H9 (cell line): ENCODE results near the gene DENND1A. TPM values are rescaled to one million over a fixed set of nuclear protein-coding genes. Genes with fewer than 3 reads are reported as not detected.

Experiments used
- DNase-seq: peaks from one replicate; pipeline ENCODE4 v3.0.0-alpha.2; 2017
- H2AFZ ChIP-seq: one replicate; pipeline ENCODE4 v1.6.1; 2013; ENCODE audit warnings: mild to moderate bottlenecking, low read length, control low read depth, moderate library complexity
- H2AK5ac ChIP-seq: 2 replicates; pipeline ENCODE4 v1.6.1; 2013; ENCODE audit warnings: low read length, control low read depth, mixed read lengths; ENCODE audit not compliant: insufficient read length
- H2BK120ac ChIP-seq: one replicate; pipeline ENCODE4 v1.6.1; 2013; ENCODE audit warnings: low read depth, mild to moderate bottlenecking, low read length, control low read depth, inconsistent platforms; ENCODE audit not compliant: poor library complexity, severe bottlenecking
- H2BK12ac ChIP-seq: 2 replicates; pipeline ENCODE4 v1.6.1; 2013; ENCODE audit warnings: low read length, control low read depth, mixed read lengths, low read depth; ENCODE audit not compliant: insufficient read length
- H2BK15ac ChIP-seq: 2 replicates; pipeline ENCODE4 v1.6.1; 2013; ENCODE audit warnings: low read depth, low read length, control low read depth
- H2BK20ac ChIP-seq: one replicate; pipeline ENCODE4 v1.6.1; 2013; ENCODE audit warnings: low read depth, mild to moderate bottlenecking, low read length, control low read depth, inconsistent platforms; ENCODE audit not compliant: poor library complexity, severe bottlenecking
- H2BK5ac ChIP-seq: 2 replicates; pipeline ENCODE4 v1.6.1; 2013; ENCODE audit warnings: low read length, control low read depth, mixed read lengths; ENCODE audit not compliant: insufficient read length
- H3K14ac ChIP-seq: 2 replicates; pipeline ENCODE4 v1.6.1; 2013; ENCODE audit warnings: low read length, control low read depth; ENCODE audit not compliant: insufficient read depth
- H3K18ac ChIP-seq: 2 replicates; pipeline ENCODE4 v1.6.1; 2013; ENCODE audit warnings: low read depth, mild to moderate bottlenecking, mixed read lengths, low read length, control low read depth; ENCODE audit not compliant: insufficient read length
- H3K23ac ChIP-seq: 2 replicates; pipeline ENCODE4 v1.6.1; 2013; ENCODE audit warnings: low read length, control low read depth, mixed read lengths, low read depth; ENCODE audit not compliant: insufficient read length
- H3K23me2 ChIP-seq: 2 replicates; pipeline ENCODE4 v1.6.1; 2013; ENCODE audit warnings: low read depth, mild to moderate bottlenecking, mixed read lengths, low read length, control low read depth; ENCODE audit not compliant: insufficient read length, poor library complexity, severe bottlenecking
- H3K27ac ChIP-seq: 2 replicates; pipeline ENCODE4 v1.5.1; 2013; ENCODE audit warnings: low read length, control low read depth, mixed read lengths, low read depth; ENCODE audit not compliant: insufficient read length
- H3K27me3 ChIP-seq: 2 replicates; pipeline ENCODE4 v1.6.1; 2013; ENCODE audit warnings: low read length, control low read depth, inconsistent platforms; ENCODE audit not compliant: insufficient read depth
- H3K4ac ChIP-seq: 2 replicates; pipeline ENCODE4 v1.6.1; 2013; ENCODE audit warnings: low read depth, mild to moderate bottlenecking, control low read depth, inconsistent platforms, low read length, moderate library complexity
- H3K4me1 ChIP-seq: 2 replicates; pipeline ENCODE4 v1.6.1; 2013; ENCODE audit warnings: low read length, control low read depth, inconsistent platforms; ENCODE audit not compliant: insufficient read depth
- H3K4me2 ChIP-seq: 2 replicates; pipeline ENCODE4 v1.6.1; 2013; ENCODE audit warnings: low read length, control low read depth, mixed read lengths; ENCODE audit not compliant: insufficient read length, insufficient read depth
- H3K56ac ChIP-seq: 2 replicates; pipeline ENCODE4 v1.6.1; 2013; ENCODE audit warnings: low read depth, mild to moderate bottlenecking, mixed read lengths, low read length, control low read depth; ENCODE audit not compliant: insufficient read length
- H3K79me1 ChIP-seq: 2 replicates; pipeline ENCODE4 v1.6.1; 2013; ENCODE audit warnings: low read depth, mild to moderate bottlenecking, moderate library complexity, low read length, control low read depth, inconsistent platforms; ENCODE audit not compliant: insufficient read depth, poor library complexity, severe bottlenecking
- H3K79me2 ChIP-seq: 2 replicates; pipeline ENCODE4 v1.6.1; 2013; ENCODE audit warnings: low read length, control low read depth, inconsistent platforms; ENCODE audit not compliant: insufficient read depth
- H3K9ac ChIP-seq: 2 replicates; pipeline ENCODE4 v1.6.1; 2013; ENCODE audit warnings: low read length, control low read depth, mixed read lengths; ENCODE audit not compliant: insufficient read length; ENCODE audit errors: extremely low read depth
- H3K9me3 ChIP-seq: one replicate; pipeline ENCODE4 v1.6.1; 2013; ENCODE audit warnings: low read depth, low read length, inconsistent platforms; ENCODE audit not compliant: control insufficient read depth
- H3T11ph ChIP-seq: one replicate; pipeline ENCODE4 v1.6.1; 2013; ENCODE audit warnings: mild to moderate bottlenecking, low read length, control low read depth, inconsistent platforms
- H4K20me1 ChIP-seq: one replicate; pipeline ENCODE4 v1.6.1; 2013; ENCODE audit not compliant: control insufficient read depth, insufficient read length, insufficient read depth
- H4K5ac ChIP-seq: 2 replicates; pipeline ENCODE4 v1.6.1; 2013; ENCODE audit warnings: low read depth, mild to moderate bottlenecking, mixed read lengths, low read length, control low read depth; ENCODE audit not compliant: insufficient read length
- H4K8ac ChIP-seq: replicated peaks from 2 replicates; pipeline ENCODE4 v1.6.1; 2013; ENCODE audit warnings: low read length, control low read depth, mixed read lengths, low read depth; ENCODE audit not compliant: insufficient read length
- H4K91ac ChIP-seq: 2 replicates; pipeline ENCODE4 v1.6.1; 2013; ENCODE audit warnings: low read depth, mild to moderate bottlenecking, moderate library complexity, mixed read lengths, low read length, control low read depth; ENCODE audit not compliant: insufficient read length
- H3K27ac Mint-ChIP-seq, 3 experiments: 2 replicates in 2 of 3; 3 replicates in 1 of 3; pipeline ENCODE4 v1.8.0; 2020 to 2021; ENCODE audit warnings: mixed read lengths in 3 of 3, mild to moderate bottlenecking in 1 of 3, moderate library complexity in 1 of 3
- H3K27me3 Mint-ChIP-seq: 2 replicates; pipeline ENCODE4 v1.8.0; 2021; ENCODE audit warnings: low read depth, mild to moderate bottlenecking, moderate library complexity, mixed read lengths
- H3K36me3 Mint-ChIP-seq, 3 experiments: 2 replicates in 2 of 3; 3 replicates in 1 of 3; pipeline ENCODE4 v1.8.0; 2020 to 2021; ENCODE audit warnings: low read depth in 3 of 3, mixed read lengths in 3 of 3; ENCODE audit not compliant: insufficient read depth in 1 of 3
- H3K4me1 Mint-ChIP-seq, 2 experiments: 2 replicates each; pipeline ENCODE4 v1.8.0; 2020; ENCODE audit warnings: mixed read lengths in 2 of 2
- H3K4me3 Mint-ChIP-seq, 2 experiments: 2 replicates in 1 of 2; 3 replicates in 1 of 2; pipeline ENCODE4 v1.8.0; 2020 to 2021; ENCODE audit warnings: mild to moderate bottlenecking in 2 of 2, mixed read lengths in 2 of 2, moderate library complexity in 1 of 2
- H3K9me3 Mint-ChIP-seq, 2 experiments: 2 replicates in 1 of 2; 3 replicates in 1 of 2; pipeline ENCODE4 v1.8.0; 2020; ENCODE audit warnings: mild to moderate bottlenecking in 2 of 2, mixed read lengths in 2 of 2, moderate library complexity in 1 of 2
- WGBS: extraction: QIAGEN DNeasy Blood & Tissue Kit; methylation state at CpG from one replicate; pipeline ENCODE4 v1.1.7; 2013; ENCODE audit warnings: missing lambda C conversion rate, low lambda C conversion rate, mixed read lengths; ENCODE audit not compliant: insufficient read length; ENCODE audit errors: extremely low coverage; 5-methylcytosine and 5-hydroxymethylcytosine counted together
- total RNA-seq: library from RNA; stranded (reverse); gene quantifications from 2 replicates; pipeline ENCODE4 v1.2.1, GENCODE V29; 2021
- TF ChIP-seq, protein P1 (sequence below): fragments of 200-600 bp; sonication (generic); conservative IDR thresholded peaks from 3 replicates; pipeline ENCODE4 v1.8.0; 2021; ENCODE audit warnings: antibody characterized with exemption, mild to moderate bottlenecking

The DENND1A gene
- total RNA-seq, 1 experiment from 2014 or later = 20.4 TPM

DNA sequence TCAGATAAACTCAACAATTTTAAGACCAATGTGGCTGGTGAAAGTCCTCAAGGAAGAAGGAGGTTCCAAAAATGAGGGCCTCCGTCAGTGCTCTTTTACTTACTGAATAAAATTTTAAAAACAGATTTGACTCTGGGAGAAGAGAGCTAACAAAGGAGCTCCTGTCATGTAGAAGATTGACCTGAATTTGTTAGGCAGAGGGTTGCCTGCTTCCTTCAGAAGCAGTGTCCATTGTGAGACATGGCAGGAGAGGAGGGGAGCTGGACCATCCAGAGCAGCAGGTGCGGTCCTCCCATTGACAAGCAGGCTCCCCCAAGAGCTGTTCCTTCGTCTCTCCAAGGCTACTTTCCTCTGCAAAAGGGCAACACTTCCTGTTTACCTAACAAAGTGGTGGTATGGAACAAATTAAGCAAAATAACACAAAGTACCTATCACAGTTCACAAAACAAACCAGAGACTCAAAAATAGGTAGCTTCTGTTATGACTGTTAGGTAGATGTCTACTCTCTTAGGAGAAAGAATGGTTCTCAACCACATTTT, 238.1 kb downstream of the DENND1A start:
- no peak overlapping the region for H3K56ac ChIP-seq
- H3K79me1 ChIP-seq = no peaks in the 10 kb centered on the region
- Mint-ChIP-seq H3K9me3 (no peaks in the 10 kb centered on the region), H3K4me3 (no peak overlapping the region), H3K4me1 (peaks cover 0 to 4% of the 10 kb centered on the region in 2 experiments; a peak in 2 of 4 replicates), H3K27me3 (no peaks in the 10 kb centered on the region), H3K27ac (no peak overlapping the region), H3K36me3 (no peaks in the 10 kb centered on the region; a peak in 1 of 7 replicates)
- H3K14ac ChIP-seq = no peak overlapping the region
- H3T11ph ChIP-seq = no peak overlapping the region
- no peaks in the 10 kb centered on the region for H4K20me1 ChIP-seq
- no peaks in the 10 kb centered on the region for H3K9me3 ChIP-seq
- no peak overlapping the region for H3K27ac ChIP-seq
- no peak for DNase-seq
- H3K4ac ChIP-seq = no peak overlapping the region
- no peak overlapping the region for H4K5ac ChIP-seq
- H2BK120ac ChIP-seq = no peak overlapping the region
- TF ChIP-seq, protein P1, sequence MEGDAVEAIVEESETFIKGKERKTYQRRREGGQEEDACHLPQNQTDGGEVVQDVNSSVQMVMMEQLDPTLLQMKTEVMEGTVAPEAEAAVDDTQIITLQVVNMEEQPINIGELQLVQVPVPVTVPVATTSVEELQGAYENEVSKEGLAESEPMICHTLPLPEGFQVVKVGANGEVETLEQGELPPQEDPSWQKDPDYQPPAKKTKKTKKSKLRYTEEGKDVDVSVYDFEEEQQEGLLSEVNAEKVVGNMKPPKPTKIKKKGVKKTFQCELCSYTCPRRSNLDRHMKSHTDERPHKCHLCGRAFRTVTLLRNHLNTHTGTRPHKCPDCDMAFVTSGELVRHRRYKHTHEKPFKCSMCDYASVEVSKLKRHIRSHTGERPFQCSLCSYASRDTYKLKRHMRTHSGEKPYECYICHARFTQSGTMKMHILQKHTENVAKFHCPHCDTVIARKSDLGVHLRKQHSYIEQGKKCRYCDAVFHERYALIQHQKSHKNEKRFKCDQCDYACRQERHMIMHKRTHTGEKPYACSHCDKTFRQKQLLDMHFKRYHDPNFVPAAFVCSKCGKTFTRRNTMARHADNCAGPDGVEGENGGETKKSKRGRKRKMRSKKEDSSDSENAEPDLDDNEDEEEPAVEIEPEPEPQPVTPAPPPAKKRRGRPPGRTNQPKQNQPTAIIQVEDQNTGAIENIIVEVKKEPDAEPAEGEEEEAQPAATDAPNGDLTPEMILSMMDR = no peak
- no peak overlapping the region for H2AK5ac ChIP-seq
- no peak overlapping the region for H3K18ac ChIP-seq
- no peaks in the 10 kb centered on the region for H3K27me3 ChIP-seq
- no peaks in the 10 kb centered on the region for H3K4me1 ChIP-seq
- no peak overlapping the region for H3K9ac ChIP-seq
- no peak overlapping the region for H2BK5ac ChIP-seq
- no CpG with 5 or more reads among the region's 3 CpGs for WGBS
- no peak overlapping the region for H3K4me2 ChIP-seq
- no peak overlapping the region for H2BK20ac ChIP-seq
- H3K79me2 ChIP-seq = no peaks in the 10 kb centered on the region
- no peak overlapping the region for H4K91ac ChIP-seq
- no peak overlapping the region for H2AFZ ChIP-seq
- no peaks in the 10 kb centered on the region for H3K23me2 ChIP-seq
- H2BK15ac ChIP-seq = no peak overlapping the region
- H3K23ac ChIP-seq = no peak overlapping the region
- no peak overlapping the region for H4K8ac ChIP-seq
- no peak overlapping the region for H2BK12ac ChIP-seq
